Fibroblast of skin of right quadriceps (primary cell): ENCODE data around the gene CERT1.
"Not testable (repeated sequence)": the region's sequence is repeated elsewhere in the genome, so short reads cannot be mapped to it uniquely, and the experiment has no call there.

ENCODE experiments used
- DNase-seq: peaks from one replicate; pipeline ENCODE4 v3.0.0-alpha.2; 2013

The CERT1 gene

GRCh38 chr5:75523275-75523674 lies 11.8 kb upstream of the CERT1 start:
- no peak for DNase-seq

DNA sequence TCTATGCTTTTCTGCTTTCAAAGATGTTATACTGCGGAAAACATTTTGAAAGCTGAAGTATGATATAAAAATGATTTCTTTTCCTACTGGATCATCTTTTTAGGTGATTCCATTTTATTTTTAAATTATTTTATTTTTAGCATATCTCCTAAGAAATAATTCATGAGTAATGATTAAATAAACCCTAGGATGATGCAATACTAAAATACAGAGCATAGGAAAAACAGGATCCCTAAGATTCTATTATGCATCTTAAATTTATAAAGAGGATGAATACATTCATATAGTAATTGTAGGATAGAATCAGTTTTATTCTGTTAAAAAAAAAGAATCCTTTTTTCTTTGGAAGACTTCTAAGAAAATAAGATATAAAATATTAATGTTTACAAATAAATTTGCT lies 11.1 kb upstream of the CERT1 start:
- no peak for DNase-seq

- DNase-seq, result no peak
These were observed 10.6 kb upstream of the CERT1 start for GRCh38 chr5:75522025-75522424.

- DNase-seq, result no peak
These were observed 9.8 kb upstream of the CERT1 start for GRCh38 chr5:75521195-75521594.

DNA sequence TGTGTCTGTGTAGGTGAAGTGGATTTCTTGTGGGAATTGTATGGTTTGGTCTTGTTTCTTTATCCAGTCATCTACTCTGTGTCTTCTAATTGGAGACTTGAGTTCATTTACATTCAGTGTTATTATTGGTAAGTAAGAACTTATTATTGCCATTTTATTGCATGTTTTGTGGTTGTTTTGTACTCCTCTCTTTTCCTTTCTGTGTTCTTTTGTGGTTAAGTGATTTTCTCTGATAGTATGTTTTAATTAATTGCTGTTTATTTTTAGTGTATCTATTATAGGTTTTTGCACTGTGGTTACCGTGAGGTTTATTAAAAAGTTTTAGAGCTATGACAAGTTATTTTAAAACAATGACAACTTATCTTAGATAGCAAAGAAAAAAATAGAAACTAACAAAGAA lies 8.3 kb upstream of the CERT1 start:
- DNase-seq, result no peak

GRCh38 chr5:75514323-75514722 lies 2.9 kb upstream of the CERT1 start:
- no peak for DNase-seq

DNA sequence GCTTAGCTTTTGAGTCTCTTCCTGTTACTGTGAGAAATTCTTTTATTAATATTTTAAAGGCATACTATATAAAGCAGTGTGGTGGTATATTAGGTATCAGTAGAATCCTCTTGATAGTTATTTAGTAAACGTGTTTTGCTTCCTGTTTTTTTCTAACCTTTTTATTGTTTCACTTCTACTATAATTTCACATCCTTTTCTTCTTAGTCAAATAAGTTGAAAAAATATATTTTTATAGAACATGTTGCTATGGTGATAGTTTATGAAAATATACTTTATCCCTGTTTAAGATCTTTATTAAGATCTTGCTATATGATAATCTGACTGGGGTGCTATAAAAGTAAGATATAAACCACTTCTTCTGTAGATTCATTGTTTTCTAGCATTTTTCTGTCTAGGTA lies 2.4 kb upstream of the CERT1 start:
- DNase-seq, result no peak

DNA sequence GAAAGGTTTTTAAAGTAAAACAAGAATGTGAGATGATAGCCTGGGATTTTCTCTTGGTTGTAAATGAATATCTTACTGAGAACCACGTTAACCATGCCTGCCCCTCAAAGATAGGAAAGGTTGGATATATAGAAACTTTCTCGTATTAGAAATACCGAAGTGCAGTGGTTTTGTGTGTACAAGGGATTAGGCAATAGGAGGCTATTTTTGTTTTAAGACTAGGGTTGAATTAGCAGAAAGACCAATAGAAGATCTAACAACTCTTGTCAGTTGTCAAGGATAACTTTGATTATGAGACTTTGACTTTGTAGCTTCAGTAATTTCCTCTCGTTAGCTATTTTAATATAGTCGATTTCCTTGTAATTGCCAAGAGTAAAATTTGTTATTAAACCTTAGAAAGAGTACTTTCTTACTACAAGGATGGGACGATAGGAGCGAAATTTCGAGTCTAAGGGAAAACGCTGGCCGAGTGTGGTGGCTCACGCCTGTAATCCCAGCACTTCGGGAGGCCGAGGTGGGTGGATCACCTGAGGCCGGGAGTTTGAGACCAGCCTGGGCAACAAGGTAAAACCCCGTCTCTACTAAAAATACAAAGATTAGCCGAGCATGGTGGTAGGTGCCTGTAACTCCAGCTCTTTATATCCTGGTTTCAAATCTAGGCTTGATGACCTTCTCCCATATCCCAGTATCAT lies 1.1 kb upstream of the CERT1 start:
- DNase-seq, result peak; percentile 20

GRCh38 chr5:75510836-75511434 lies 494 bp downstream of the CERT1 start:
- peak; percentile 10 for DNase-seq

GRCh38 chr5:75510417-75510835 lies 1.0 kb downstream of the CERT1 start:
- no peak for DNase-seq

- peak; percentile 5 for DNase-seq
These were observed 1.5 kb downstream of the CERT1 start for GRCh38 chr5:75509956-75510355.

- DNase-seq, result no peak
These were observed 1.9 kb downstream of the CERT1 start for GRCh38 chr5:75509546-75509945.

DNA sequence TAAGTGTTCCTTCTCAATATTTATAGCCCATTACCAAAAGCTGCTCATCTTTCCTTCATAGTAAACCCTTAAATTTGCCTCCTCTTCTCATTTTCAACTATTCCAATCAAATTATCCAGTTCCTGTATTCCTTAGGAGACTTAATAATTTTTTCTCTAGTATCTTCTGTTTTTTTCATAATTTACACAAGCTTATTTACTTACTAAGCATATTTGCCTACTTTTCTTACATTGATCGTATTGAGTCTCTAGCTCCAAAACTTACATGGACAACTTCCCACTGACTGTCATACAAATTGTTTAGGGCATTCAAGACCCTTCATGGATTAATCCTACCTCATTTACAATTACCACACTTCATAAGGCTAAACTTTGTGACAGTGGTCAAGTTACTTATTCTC lies 3.6 kb downstream of the CERT1 start:
- no peak for DNase-seq

GRCh38 chr5:75505112-75505511 lies 6.3 kb downstream of the CERT1 start:
- not testable (repeated sequence) for DNase-seq

DNA sequence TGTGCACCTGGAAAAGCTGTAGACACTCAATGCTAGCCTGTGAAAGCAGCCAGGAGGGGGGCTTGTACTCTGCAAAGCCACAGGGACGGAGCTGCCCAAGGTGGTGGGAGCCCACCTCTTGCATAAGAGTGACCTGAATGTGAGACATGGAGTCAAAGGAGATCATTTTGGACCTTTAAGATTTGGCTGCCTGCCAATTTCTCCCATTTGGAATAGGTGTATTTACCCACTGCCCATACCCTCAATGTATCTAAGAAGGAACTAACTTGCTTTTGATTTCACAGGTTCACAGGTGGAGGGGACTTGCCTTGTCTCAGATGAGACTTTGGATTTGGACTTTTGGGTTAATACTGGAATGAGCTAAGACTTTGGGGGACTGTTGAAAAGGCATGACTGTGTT lies 12.6 kb downstream of the CERT1 start:
- not testable (repeated sequence) for DNase-seq

- DNase-seq, result no peak
These were observed 13.1 kb downstream of the CERT1 start for GRCh38 chr5:75498208-75498777.

- DNase-seq, result no peak
These were observed 15.4 kb downstream of the CERT1 start for GRCh38 chr5:75496026-75496425.

DNA sequence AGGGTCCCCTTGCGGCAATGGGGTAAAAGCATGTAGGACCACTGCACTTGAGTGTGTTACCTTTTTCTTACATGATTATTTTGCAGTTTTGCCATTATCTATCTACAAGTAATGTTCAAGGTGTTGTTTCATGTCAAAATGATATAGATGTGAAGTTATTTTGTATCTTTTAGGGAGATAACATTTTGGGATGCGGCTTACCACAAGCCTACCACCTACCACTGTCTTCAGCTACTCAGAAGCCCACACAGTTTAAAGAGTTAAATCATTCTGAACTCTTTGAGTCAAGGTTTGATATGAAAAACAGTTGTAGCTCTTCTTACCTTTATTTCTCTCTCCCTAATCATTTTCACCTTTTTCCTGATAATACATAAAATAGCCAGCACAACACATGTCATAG lies 19.8 kb downstream of the CERT1 start:
- no peak for DNase-seq

GRCh38 chr5:75489847-75490246 lies 21.6 kb downstream of the CERT1 start:
- not testable (repeated sequence) for DNase-seq

DNA sequence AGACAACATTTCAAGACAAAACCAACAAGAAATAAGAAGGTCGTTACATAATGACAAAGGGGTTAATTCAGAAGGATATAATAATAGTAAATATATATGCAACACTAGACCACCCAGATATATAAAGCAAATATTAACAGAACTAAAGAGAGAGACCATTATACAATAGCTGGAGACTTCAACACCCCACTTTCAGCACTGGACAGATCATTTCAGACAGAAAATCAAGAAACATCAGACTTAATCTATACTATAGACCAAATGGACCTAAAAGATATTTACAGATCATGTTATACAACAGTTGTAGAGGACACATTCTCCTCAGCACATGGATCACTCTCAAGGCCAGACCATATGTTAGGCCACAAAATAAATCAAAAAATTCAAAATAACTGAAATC lies 26.8 kb downstream of the CERT1 start:
- DNase-seq, result no peak

- no peak for DNase-seq
These were observed 28.9 kb downstream of the CERT1 start for GRCh38 chr5:75482482-75482881.

GRCh38 chr5:75481024-75481423 lies 30.4 kb downstream of the CERT1 start:
- no peak for DNase-seq

GRCh38 chr5:75475364-75475763 lies 36.1 kb downstream of the CERT1 start:
- no peak for DNase-seq

DNA sequence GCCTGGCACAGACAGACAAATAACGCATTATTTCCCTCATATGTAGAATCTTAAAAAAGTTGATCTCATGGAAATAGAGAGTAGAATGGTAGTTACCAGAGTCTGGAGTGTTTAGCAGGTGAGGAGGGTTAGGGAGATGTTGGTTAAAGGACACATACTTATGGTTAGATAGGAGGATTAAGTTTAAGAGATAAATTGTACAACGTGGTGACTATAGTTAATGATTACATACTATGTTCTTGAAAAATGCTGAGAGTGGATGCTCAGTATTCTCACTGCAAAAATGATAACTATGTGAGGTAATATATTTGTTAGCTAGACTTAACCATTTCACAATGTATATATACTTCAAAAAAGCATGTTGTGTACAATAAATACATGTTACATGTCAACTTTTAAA lies 38.0 kb downstream of the CERT1 start:
- no peak for DNase-seq

DNA sequence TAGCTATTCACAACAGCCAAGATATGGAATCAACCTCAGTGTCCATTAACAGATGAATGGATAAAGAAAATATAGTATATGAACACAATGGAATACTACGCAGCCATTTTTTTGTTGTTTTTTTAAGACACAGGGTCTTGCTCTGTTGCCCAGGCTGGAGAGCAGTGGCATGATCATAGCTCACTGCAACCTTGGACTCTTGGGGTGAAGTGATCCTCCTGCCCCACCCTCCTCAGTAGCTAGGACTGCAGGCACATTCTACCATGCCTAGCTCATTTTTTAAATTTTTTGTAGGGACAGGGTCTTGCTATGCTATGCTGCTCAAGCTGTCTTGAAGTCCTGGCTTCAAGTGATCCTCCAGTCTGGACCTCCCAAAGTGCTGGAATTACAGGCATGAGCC lies 38.5 kb downstream of the CERT1 start:
- DNase-seq, result no peak
